ENCODE measurements around the gene GPR89B.
"Not testable (repeated sequence)": the region's sequence is repeated elsewhere in the genome, so short reads cannot be mapped to it uniquely, and the experiment has no call there.

GPR89B gene

GRCh38 chr1:147902253-147902845 is 25.9 kb upstream of the GPR89B start, which contains the start of gene GJA8:
Gene GJA8, plus strand, starts transcription at chr1:147902795. Its CDS starts 5,161 bp downstream, at chr1:147907956.
- H3K27ac ChIP-seq (ENCODE audit: insufficient read depth, low read depth, low read length, poor library complexity, severe bottlenecking) = no peak within 1 kb of the TSS
- H3K36me3 ChIP-seq (ENCODE audit: control insufficient read depth, insufficient read depth, low read length) = no peaks in the 10 kb centered on the region
- no peaks in the 10 kb centered on the region for H3K9me3 ChIP-seq (ENCODE audit: control insufficient read depth, low read length)
- WGBS, 2 experiments = 91 to 97% methylated on average over 7 of the region's 7 CpGs
- no peak within 1 kb of the TSS for H3K4me3 ChIP-seq (ENCODE audit: insufficient read depth, low read depth, low read length)
- no peaks in the 10 kb centered on the region for H3K4me1 ChIP-seq (ENCODE audit: control insufficient read depth, insufficient read depth, low read length)
- no peaks in the 10 kb centered on the region for H3K27me3 ChIP-seq (ENCODE audit: control insufficient read depth, insufficient read depth, low read length, poor library complexity, severe bottlenecking)

- no peaks in the 10 kb centered on the region for H3K36me3 ChIP-seq (ENCODE audit: control insufficient read depth, insufficient read depth, low read length)
- H3K27me3 ChIP-seq (ENCODE audit: control insufficient read depth, insufficient read depth, low read length, poor library complexity, severe bottlenecking) = no peaks in the 10 kb centered on the region
- H3K9me3 ChIP-seq (ENCODE audit: control insufficient read depth, low read length) = no peaks in the 10 kb centered on the region
- H3K4me1 ChIP-seq (ENCODE audit: control insufficient read depth, insufficient read depth, low read length) = no peaks in the 10 kb centered on the region
- no peak overlapping the region for H3K4me3 ChIP-seq (ENCODE audit: insufficient read depth, low read depth, low read length)
- 94 to 98% methylated on average over 3 of the region's 3 CpGs for WGBS, 2 experiments
- H3K27ac ChIP-seq (ENCODE audit: insufficient read depth, low read depth, low read length, poor library complexity, severe bottlenecking) = no peak overlapping the region
Observed at GRCh38 chr1:147904726-147905125, 23.5 kb upstream of the GPR89B start.

GRCh38 chr1:147907786-147908509 is 20.3 kb upstream of the GPR89B start:
- no peaks in the 10 kb centered on the region for H3K4me1 ChIP-seq (ENCODE audit: control insufficient read depth, insufficient read depth, low read length)
- WGBS, 2 experiments = 93 to 96% methylated on average over 44 of the region's 44 CpGs
- no peaks in the 10 kb centered on the region for H3K36me3 ChIP-seq (ENCODE audit: control insufficient read depth, insufficient read depth, low read length)
- no peaks in the 10 kb centered on the region for H3K9me3 ChIP-seq (ENCODE audit: control insufficient read depth, low read length)
- H3K4me3 ChIP-seq (ENCODE audit: insufficient read depth, low read depth, low read length) = no peak overlapping the region
- H3K27me3 ChIP-seq (ENCODE audit: control insufficient read depth, insufficient read depth, low read length, poor library complexity, severe bottlenecking) = no peaks in the 10 kb centered on the region
- no peak overlapping the region for H3K27ac ChIP-seq (ENCODE audit: insufficient read depth, low read depth, low read length, poor library complexity, severe bottlenecking)

GRCh38 chr1:147912553-147912952 is 15.7 kb upstream of the GPR89B start:
- H3K27me3 ChIP-seq (ENCODE audit: control insufficient read depth, insufficient read depth, low read length, poor library complexity, severe bottlenecking) = no peaks in the 10 kb centered on the region
- no peaks in the 10 kb centered on the region for H3K36me3 ChIP-seq (ENCODE audit: control insufficient read depth, insufficient read depth, low read length)
- H3K9me3 ChIP-seq (ENCODE audit: control insufficient read depth, low read length) = no peaks in the 10 kb centered on the region
- no peak overlapping the region for H3K4me3 ChIP-seq (ENCODE audit: insufficient read depth, low read depth, low read length)
- no peak overlapping the region for H3K27ac ChIP-seq (ENCODE audit: insufficient read depth, low read depth, low read length, poor library complexity, severe bottlenecking)
- no peaks in the 10 kb centered on the region for H3K4me1 ChIP-seq (ENCODE audit: control insufficient read depth, insufficient read depth, low read length)
- 91 to 94% methylated on average over 2 of the region's 2 CpGs for WGBS, 2 experiments

- Histone ChIP-seq H3K4me1 (ENCODE audit: control insufficient read depth, insufficient read depth, low read length) (no peaks in the 10 kb centered on the region), H3K36me3 (ENCODE audit: control insufficient read depth, insufficient read depth, low read length) (no peaks in the 10 kb centered on the region), H3K9me3 (ENCODE audit: control insufficient read depth, low read length) (no peaks in the 10 kb centered on the region), H3K27me3 (ENCODE audit: control insufficient read depth, insufficient read depth, low read length, poor library complexity, severe bottlenecking) (no peaks in the 10 kb centered on the region), H3K4me3 (ENCODE audit: insufficient read depth, low read depth, low read length) (no peak overlapping the region), H3K27ac (ENCODE audit: insufficient read depth, low read depth, low read length, poor library complexity, severe bottlenecking) (no peak overlapping the region)
- WGBS, 2 experiments = 94 to 95% methylated on average over 6 to 7 of the region's 7 CpGs
Observed at GRCh38 chr1:147913362-147913942, 14.8 kb upstream of the GPR89B start.

GRCh38 chr1:147919896-147920295 is 8.3 kb upstream of the GPR89B start:
- H3K27ac ChIP-seq (ENCODE audit: insufficient read depth, low read depth, low read length, poor library complexity, severe bottlenecking) = no peak overlapping the region
- H3K9me3 ChIP-seq (ENCODE audit: control insufficient read depth, low read length) = no peaks in the 10 kb centered on the region
- H3K4me1 ChIP-seq (ENCODE audit: control insufficient read depth, insufficient read depth, low read length) = no peaks in the 10 kb centered on the region
- H3K27me3 ChIP-seq (ENCODE audit: control insufficient read depth, insufficient read depth, low read length, poor library complexity, severe bottlenecking) = no peaks in the 10 kb centered on the region
- no peaks in the 10 kb centered on the region for H3K36me3 ChIP-seq (ENCODE audit: control insufficient read depth, insufficient read depth, low read length)
- WGBS, 2 experiments = 90 to 93% methylated on average over 6 of the region's 6 CpGs
- H3K4me3 ChIP-seq (ENCODE audit: insufficient read depth, low read depth, low read length) = no peak overlapping the region

GRCh38 chr1:147924813-147925212 is 3.4 kb upstream of the GPR89B start:
- Histone ChIP-seq H3K9me3 (ENCODE audit: control insufficient read depth, low read length) (no peaks in the 10 kb centered on the region), H3K27ac (ENCODE audit: insufficient read depth, low read depth, low read length, poor library complexity, severe bottlenecking) (no peak overlapping the region), H3K4me3 (ENCODE audit: insufficient read depth, low read depth, low read length) (no peak overlapping the region), H3K27me3 (ENCODE audit: control insufficient read depth, insufficient read depth, low read length, poor library complexity, severe bottlenecking) (no peaks in the 10 kb centered on the region), H3K36me3 (ENCODE audit: control insufficient read depth, insufficient read depth, low read length) (no peaks in the 10 kb centered on the region), H3K4me1 (ENCODE audit: control insufficient read depth, insufficient read depth, low read length) (no peaks in the 10 kb centered on the region)
- 78 to 90% methylated on average over 1 of the region's 1 CpG for WGBS, 2 experiments

GRCh38 chr1:147927215-147927614 is 1.0 kb upstream of the GPR89B start:
- H3K27ac ChIP-seq (ENCODE audit: insufficient read depth, low read depth, low read length, poor library complexity, severe bottlenecking); H3K9me3 ChIP-seq (ENCODE audit: control insufficient read depth, low read length); H3K4me1 ChIP-seq (ENCODE audit: control insufficient read depth, insufficient read depth, low read length); H3K4me3 ChIP-seq (ENCODE audit: insufficient read depth, low read depth, low read length); H3K27me3 ChIP-seq (ENCODE audit: control insufficient read depth, insufficient read depth, low read length, poor library complexity, severe bottlenecking); H3K36me3 ChIP-seq (ENCODE audit: control insufficient read depth, insufficient read depth, low read length): not testable (repeated sequence)
- WGBS, 2 experiments = 86 to 96% methylated on average over 1 of the region's 6 CpGs

- not testable (repeated sequence) for H3K4me1 ChIP-seq (ENCODE audit: control insufficient read depth, insufficient read depth, low read length); H3K4me3 ChIP-seq (ENCODE audit: insufficient read depth, low read depth, low read length); H3K27ac ChIP-seq (ENCODE audit: insufficient read depth, low read depth, low read length, poor library complexity, severe bottlenecking); H3K9me3 ChIP-seq (ENCODE audit: control insufficient read depth, low read length); H3K36me3 ChIP-seq (ENCODE audit: control insufficient read depth, insufficient read depth, low read length); H3K27me3 ChIP-seq (ENCODE audit: control insufficient read depth, insufficient read depth, low read length, poor library complexity, severe bottlenecking)
- WGBS, 2 experiments = 100% methylated on average over 3 of the region's 10 CpGs; no CpG with 5 or more reads in 1 of the 2 experiments
Observed at GRCh38 chr1:147927689-147928088, 531 bp upstream of the GPR89B start.

- H3K9me3 ChIP-seq (ENCODE audit: control insufficient read depth, low read length); H3K36me3 ChIP-seq (ENCODE audit: control insufficient read depth, insufficient read depth, low read length); H3K4me1 ChIP-seq (ENCODE audit: control insufficient read depth, insufficient read depth, low read length); H3K27ac ChIP-seq (ENCODE audit: insufficient read depth, low read depth, low read length, poor library complexity, severe bottlenecking); H3K4me3 ChIP-seq (ENCODE audit: insufficient read depth, low read depth, low read length); H3K27me3 ChIP-seq (ENCODE audit: control insufficient read depth, insufficient read depth, low read length, poor library complexity, severe bottlenecking): not testable (repeated sequence)
- WGBS, 2 experiments = 96 to 100% methylated on average over 1 of the region's 2 CpGs
Observed at GRCh38 chr1:147931137-147931536, 2.9 kb downstream of the GPR89B start.

All from ectodermal cell (in vitro differentiated cells).